Fibroblast of lung (primary cell): Measurements from ENCODE around the gene RXRA. TPM values are rescaled to one million over a fixed set of nuclear protein-coding genes. Genes with fewer than 3 reads are reported as not detected.

Experiments
- DNase-seq, 2 donors: peaks; one replicate each; pipeline versions ENCODE4 v3.0.0 to v3.0.0-alpha.2; 2010; ENCODE audit warnings: low read depth in 2 of 2
- H2AFZ ChIP-seq: 2 replicates; pipeline ENCODE4 v1.5.1; 2012; ENCODE audit warnings: low read length, control low read depth, inconsistent platforms
- H3K27ac ChIP-seq: 2 replicates; pipeline ENCODE4 v1.5.1; 2011; ENCODE audit warnings: low read length, control low read depth; ENCODE audit not compliant: insufficient read depth
- H3K27me3 ChIP-seq: 2 replicates; pipeline ENCODE4 v1.5.1; 2011; ENCODE audit warnings: mild to moderate bottlenecking, low read length; ENCODE audit not compliant: control insufficient read depth, insufficient read depth
- H3K36me3 ChIP-seq: 2 replicates; pipeline ENCODE4 v1.5.1; 2011; ENCODE audit warnings: low read length; ENCODE audit not compliant: control insufficient read depth, insufficient read depth
- H3K4me1 ChIP-seq: 2 replicates; pipeline ENCODE4 v1.5.1; 2011; ENCODE audit warnings: low read length; ENCODE audit not compliant: control insufficient read depth, insufficient read depth; ENCODE audit errors: extremely low read depth
- H3K4me2 ChIP-seq: 2 replicates; pipeline ENCODE4 v1.5.1; 2011; ENCODE audit warnings: low read length, control low read depth; ENCODE audit not compliant: insufficient read depth; ENCODE audit errors: extremely low read depth
- H3K4me3 ChIP-seq, 4 experiments: fragments of 200-600 bp in 1 of 4; sonication (generic) in 1 of 4; replicated peaks in 1 of 4; 2 replicates each; pipeline ENCODE4 v1.5.1; 2011 to 2016; ENCODE audit warnings: low read length in 4 of 4, low read depth in 3 of 4, mild to moderate bottlenecking in 3 of 4, control low read depth in 2 of 4, inconsistent platforms in 1 of 4, mixed read lengths in 1 of 4; ENCODE audit not compliant: insufficient read depth in 1 of 4; ENCODE audit errors: control extremely low read depth in 1 of 4
- H3K79me2 ChIP-seq: 2 replicates; pipeline ENCODE4 v1.5.1; 2012; ENCODE audit warnings: mild to moderate bottlenecking, low read length, inconsistent platforms; ENCODE audit not compliant: control insufficient read depth, insufficient read depth
- H3K9ac ChIP-seq: 2 replicates; pipeline ENCODE4 v1.5.1; 2011; ENCODE audit warnings: mild to moderate bottlenecking, low read length, control low read depth; ENCODE audit not compliant: insufficient read depth
- H3K9me3 ChIP-seq: 2 replicates; pipeline ENCODE4 v1.5.1; 2012; ENCODE audit warnings: low read depth, low read length; ENCODE audit not compliant: control insufficient read depth, insufficient read depth
- H4K20me1 ChIP-seq: 2 replicates; pipeline ENCODE4 v1.5.1; 2011; ENCODE audit warnings: low read length; ENCODE audit not compliant: control insufficient read depth, insufficient read depth; ENCODE audit errors: extremely low read depth
- EZH2 ChIP-seq: IDR thresholded peaks from 2 replicates; pipeline ENCODE4 v1.5.1; 2012; ENCODE audit warnings: low read length, control low read depth, mild to moderate bottlenecking; ENCODE audit errors: missing control alignments
- polyA plus RNA-seq, 2 donors: library from polyadenylated mRNA; depleted of rRNA in 1 of 2; stranded (reverse) in 1 of 2; unstranded in 1 of 2; fragments of >200 nt; gene quantifications; 2 replicates each; pipeline ENCODE4 v1.2.1, GENCODE V29; 2011 to 2012; ENCODE audit warnings: missing spikeins in 1 of 2
- total RNA-seq: library from RNA; depleted of rRNA; stranded (reverse); fragments of >200 nt; gene quantifications from 2 replicates; pipeline ENCODE4 v1.2.1, GENCODE V29; 2014
- TF ChIP-seq, protein P1 (sequence below), 2 donors: IDR thresholded peaks in 1 of 2; conservative IDR thresholded peaks in 1 of 2; 1 replicate in 1 of 2; 2 replicates in 1 of 2; pipeline ENCODE4 v1.5.1; 2011 to 2012; ENCODE audit warnings: low read length in 2 of 2, control low read depth in 1 of 2, inconsistent platforms in 1 of 2, low read depth in 1 of 2, mild to moderate bottlenecking in 1 of 2

Gene RXRA
- total and polyA plus RNA-seq, 2 donors (not counting 1 experiment from before 2014, with no cell fraction given): 13.3 to 14.9 TPM

DNA sequence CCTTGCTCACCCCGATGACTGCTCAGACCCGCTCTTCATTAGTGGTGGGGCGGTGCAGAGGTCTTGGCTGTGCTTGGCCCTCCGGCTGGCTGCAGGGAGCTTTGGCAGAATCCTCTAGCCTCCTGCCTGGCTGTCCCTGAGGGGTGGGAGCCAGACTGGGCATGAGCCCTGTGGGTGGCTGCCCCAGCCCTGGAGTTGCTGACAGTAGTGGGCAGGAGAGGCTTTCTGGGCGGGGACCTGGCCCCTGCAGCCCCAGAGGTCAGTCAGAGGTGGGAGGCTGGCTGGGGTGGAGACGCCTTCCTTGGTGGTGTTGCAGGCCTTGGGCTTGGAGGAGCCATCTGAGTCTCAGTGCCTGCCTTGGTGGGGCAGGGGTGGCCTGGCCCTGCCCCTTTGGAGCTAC, 146.0 kb downstream of the RXRA start:
- Histone ChIP-seq H2AFZ (no peak overlapping the region), H3K4me3 (no peak overlapping the region), H3K79me2 (no peaks in the 10 kb centered on the region), H4K20me1 (no peaks in the 10 kb centered on the region), H3K36me3 (no peaks in the 10 kb centered on the region), H3K4me1 (peaks cover 17% of the 10 kb centered on the region), H3K4me2 (no peak overlapping the region), H3K27ac (no peak overlapping the region), H3K9ac (no peak overlapping the region), H3K9me3 (no peaks in the 10 kb centered on the region), H3K27me3 (no peaks in the 10 kb centered on the region)
- no peak for TF ChIP-seq EZH2
- TF ChIP-seq, protein P1, sequence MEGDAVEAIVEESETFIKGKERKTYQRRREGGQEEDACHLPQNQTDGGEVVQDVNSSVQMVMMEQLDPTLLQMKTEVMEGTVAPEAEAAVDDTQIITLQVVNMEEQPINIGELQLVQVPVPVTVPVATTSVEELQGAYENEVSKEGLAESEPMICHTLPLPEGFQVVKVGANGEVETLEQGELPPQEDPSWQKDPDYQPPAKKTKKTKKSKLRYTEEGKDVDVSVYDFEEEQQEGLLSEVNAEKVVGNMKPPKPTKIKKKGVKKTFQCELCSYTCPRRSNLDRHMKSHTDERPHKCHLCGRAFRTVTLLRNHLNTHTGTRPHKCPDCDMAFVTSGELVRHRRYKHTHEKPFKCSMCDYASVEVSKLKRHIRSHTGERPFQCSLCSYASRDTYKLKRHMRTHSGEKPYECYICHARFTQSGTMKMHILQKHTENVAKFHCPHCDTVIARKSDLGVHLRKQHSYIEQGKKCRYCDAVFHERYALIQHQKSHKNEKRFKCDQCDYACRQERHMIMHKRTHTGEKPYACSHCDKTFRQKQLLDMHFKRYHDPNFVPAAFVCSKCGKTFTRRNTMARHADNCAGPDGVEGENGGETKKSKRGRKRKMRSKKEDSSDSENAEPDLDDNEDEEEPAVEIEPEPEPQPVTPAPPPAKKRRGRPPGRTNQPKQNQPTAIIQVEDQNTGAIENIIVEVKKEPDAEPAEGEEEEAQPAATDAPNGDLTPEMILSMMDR (conservative IDR thresholded peaks at IDR 0.05 in 1 of 2, IDR thresholded peaks at IDR 0.05 in 1 of 2; ENCODE audit: low read depth in 1 of 2, low read length in 2 of 2): no peak
- DNase-seq: no peak

DNA sequence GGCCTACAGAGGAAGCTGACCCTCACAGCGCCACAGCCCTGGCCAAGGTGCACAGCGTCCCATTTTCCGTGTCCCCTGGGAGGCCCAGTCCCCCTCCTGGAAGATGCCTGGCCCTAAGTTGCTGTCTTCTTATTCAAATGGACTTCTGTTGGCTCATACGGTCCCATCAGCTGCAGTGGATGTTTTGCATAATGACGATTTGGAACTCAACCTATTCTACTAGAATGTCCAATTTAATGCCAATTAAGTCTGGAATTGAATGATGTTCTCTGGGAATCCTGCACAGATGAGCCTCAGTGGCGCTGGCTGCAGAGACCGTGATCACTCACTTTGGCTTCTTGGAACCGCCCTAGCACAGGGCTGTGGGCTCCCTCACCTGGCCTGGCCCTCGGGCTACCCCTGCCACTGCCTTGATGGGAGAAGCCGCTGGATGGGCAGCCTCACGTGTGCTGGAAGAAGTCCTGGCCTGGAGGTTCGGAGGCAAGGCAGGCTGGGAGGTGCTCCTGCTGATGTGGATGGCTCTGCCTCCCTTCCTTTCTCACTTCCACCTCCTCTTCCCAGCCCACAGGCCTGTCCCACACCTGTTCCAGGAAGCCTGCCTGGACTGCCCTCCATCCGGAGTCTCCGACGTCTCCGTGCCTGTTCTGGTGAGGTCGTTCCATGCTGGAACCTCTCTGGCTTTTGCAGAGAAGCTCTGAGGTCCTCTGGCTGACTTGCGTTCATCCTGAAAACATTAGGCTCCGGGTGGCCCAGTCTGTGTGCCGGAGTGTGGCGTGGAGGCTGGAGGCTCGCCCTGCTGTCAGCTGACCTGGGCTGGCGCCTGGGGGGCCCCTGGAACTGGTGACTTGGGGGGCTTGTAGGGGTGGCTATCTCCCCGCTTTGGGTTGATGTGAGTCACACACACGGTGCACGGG, 147.1 kb downstream of the RXRA start:
- no peak overlapping the region for H3K4me3 ChIP-seq
- H3K27me3 ChIP-seq: no peaks in the 10 kb centered on the region
- H3K4me1 ChIP-seq: peaks cover 17% of the 10 kb centered on the region
- no peaks in the 10 kb centered on the region for H3K79me2 ChIP-seq
- H2AFZ ChIP-seq: peak overlapping the region; percentile 20
- DNase-seq: no peak
- H3K4me2 ChIP-seq: no peak overlapping the region
- no peaks in the 10 kb centered on the region for H4K20me1 ChIP-seq
- peak overlapping the region; percentile 0 for H3K9ac ChIP-seq
- H3K36me3 ChIP-seq: no peaks in the 10 kb centered on the region
- TF ChIP-seq, protein P1 (conservative IDR thresholded peaks at IDR 0.05 in 1 of 2, IDR thresholded peaks at IDR 0.05 in 1 of 2; ENCODE audit: low read depth in 1 of 2, low read length in 2 of 2): no peak
- TF ChIP-seq EZH2: no peak
- peak overlapping the region; percentile 17 for H3K27ac ChIP-seq
- no peaks in the 10 kb centered on the region for H3K9me3 ChIP-seq

GRCh38 chr9:134474055-134474370, 147.8 kb downstream of the RXRA start:
- DNase-seq: peak; percentile 53 to 56
- H3K9ac ChIP-seq: no peak overlapping the region
- TF ChIP-seq EZH2: no peak
- TF ChIP-seq, protein P1 (conservative IDR thresholded peaks at IDR 0.05 in 1 of 2, IDR thresholded peaks at IDR 0.05 in 1 of 2; ENCODE audit: low read depth in 1 of 2, low read length in 2 of 2): no peak
- no peaks in the 10 kb centered on the region for H3K27me3 ChIP-seq
- no peaks in the 10 kb centered on the region for H3K9me3 ChIP-seq
- H3K36me3 ChIP-seq: no peaks in the 10 kb centered on the region
- H2AFZ ChIP-seq: peak overlapping the region; percentile 19
- H4K20me1 ChIP-seq: no peaks in the 10 kb centered on the region
- H3K4me2 ChIP-seq: no peak overlapping the region
- H3K4me1 ChIP-seq: peaks cover 17% of the 10 kb centered on the region
- no peaks in the 10 kb centered on the region for H3K79me2 ChIP-seq
- H3K27ac ChIP-seq: peak overlapping the region; percentile 17
- no peak overlapping the region for H3K4me3 ChIP-seq
